Kidney epithelial cell (primary cell): ENCODE measurements around the gene EGFL8. TPM values are rescaled to one million over a fixed set of nuclear protein-coding genes. Genes with fewer than 3 reads are reported as not detected.
"Not testable (repeated sequence)": the region's sequence is repeated elsewhere in the genome, so short reads cannot be mapped to it uniquely, and the experiment has no call there.

Source experiments
- DNase-seq: peaks from one replicate; pipeline ENCODE4 v3.0.0-alpha.2; 2010; ENCODE audit warnings: low read depth
- H3K27me3 ChIP-seq: 2 replicates; pipeline ENCODE4 v1.6.0; 2011; ENCODE audit warnings: low read length; ENCODE audit not compliant: control insufficient read depth, insufficient read depth
- H3K36me3 ChIP-seq: 2 replicates; pipeline ENCODE4 v1.5.1; 2011; ENCODE audit warnings: low read length; ENCODE audit not compliant: control insufficient read depth, insufficient read depth
- H3K4me3 ChIP-seq: 2 replicates; pipeline ENCODE4 v1.5.1; 2011; ENCODE audit warnings: low read depth, mild to moderate bottlenecking, control low read depth, low read length
- total RNA-seq: library from RNA; depleted of rRNA; stranded (reverse); fragments of >200 nt; gene quantifications from 2 replicates; pipeline ENCODE4 v1.2.3, GENCODE V29; 2015
- TF ChIP-seq, protein P1 (sequence below): IDR thresholded peaks from 2 replicates; pipeline ENCODE4 v1.5.1; 2011; ENCODE audit warnings: mild to moderate bottlenecking, moderate library complexity, low read length, control low read depth, inconsistent platforms; ENCODE audit not compliant: insufficient read depth, poor library complexity, severe bottlenecking

EGFL8 gene
- total RNA-seq, 1 donor from 2014 or later = 5.1 TPM

DNA sequence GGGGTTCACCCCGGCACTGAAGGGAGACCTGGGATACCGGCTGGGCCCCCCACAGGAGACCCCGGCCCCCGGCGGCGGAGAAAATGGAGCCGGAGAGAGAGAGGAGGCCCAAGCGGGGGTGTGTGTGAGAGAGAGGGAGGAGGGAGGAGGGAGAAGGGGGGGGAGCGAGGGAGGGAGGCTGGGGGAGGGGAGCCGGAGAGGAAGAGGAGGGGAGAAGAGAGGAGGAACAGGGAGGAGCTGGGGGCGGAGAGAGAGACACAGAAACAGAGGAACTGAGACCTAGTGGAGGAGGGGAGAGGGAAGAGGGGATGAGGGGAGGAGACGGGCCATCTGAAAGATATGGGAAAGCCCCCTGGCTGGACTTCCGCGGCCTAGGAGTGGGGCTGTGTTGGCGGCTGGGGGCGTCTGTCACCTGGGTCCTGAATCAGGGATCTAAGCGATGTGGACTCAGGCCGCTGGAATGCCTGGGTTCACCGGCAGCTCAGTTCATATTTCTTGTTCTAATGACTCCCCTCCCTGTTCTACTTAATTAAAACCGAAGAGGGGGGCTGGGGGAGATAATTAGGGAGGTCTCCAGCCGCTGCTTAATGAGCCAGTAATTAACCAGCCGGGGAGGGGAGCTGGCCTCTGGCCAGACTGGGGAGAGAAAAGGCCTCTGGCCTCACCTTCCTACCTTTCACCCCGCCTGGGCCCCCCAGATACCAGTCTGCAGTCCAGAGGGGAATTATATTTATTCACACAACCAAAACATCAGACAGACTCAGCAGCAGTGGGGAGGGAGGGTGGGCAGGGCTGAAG is 25.9 kb downstream of the EGFL8 start, which contains the start of gene PBX2:
Gene PBX2, minus strand, starts transcription at position 149 of the 798 bp plus-strand sequence. CDS start 287 bp downstream, outside the sequence.
- TF ChIP-seq, protein P1, sequence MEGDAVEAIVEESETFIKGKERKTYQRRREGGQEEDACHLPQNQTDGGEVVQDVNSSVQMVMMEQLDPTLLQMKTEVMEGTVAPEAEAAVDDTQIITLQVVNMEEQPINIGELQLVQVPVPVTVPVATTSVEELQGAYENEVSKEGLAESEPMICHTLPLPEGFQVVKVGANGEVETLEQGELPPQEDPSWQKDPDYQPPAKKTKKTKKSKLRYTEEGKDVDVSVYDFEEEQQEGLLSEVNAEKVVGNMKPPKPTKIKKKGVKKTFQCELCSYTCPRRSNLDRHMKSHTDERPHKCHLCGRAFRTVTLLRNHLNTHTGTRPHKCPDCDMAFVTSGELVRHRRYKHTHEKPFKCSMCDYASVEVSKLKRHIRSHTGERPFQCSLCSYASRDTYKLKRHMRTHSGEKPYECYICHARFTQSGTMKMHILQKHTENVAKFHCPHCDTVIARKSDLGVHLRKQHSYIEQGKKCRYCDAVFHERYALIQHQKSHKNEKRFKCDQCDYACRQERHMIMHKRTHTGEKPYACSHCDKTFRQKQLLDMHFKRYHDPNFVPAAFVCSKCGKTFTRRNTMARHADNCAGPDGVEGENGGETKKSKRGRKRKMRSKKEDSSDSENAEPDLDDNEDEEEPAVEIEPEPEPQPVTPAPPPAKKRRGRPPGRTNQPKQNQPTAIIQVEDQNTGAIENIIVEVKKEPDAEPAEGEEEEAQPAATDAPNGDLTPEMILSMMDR = no peak
- DNase-seq = peak; percentile 65
- Histone ChIP-seq H3K4me3 (peak within 1 kb of the TSS; percentile 71), H3K27me3 (no peaks in the 10 kb centered on the region), H3K36me3 (no peaks in the 10 kb centered on the region)

DNA sequence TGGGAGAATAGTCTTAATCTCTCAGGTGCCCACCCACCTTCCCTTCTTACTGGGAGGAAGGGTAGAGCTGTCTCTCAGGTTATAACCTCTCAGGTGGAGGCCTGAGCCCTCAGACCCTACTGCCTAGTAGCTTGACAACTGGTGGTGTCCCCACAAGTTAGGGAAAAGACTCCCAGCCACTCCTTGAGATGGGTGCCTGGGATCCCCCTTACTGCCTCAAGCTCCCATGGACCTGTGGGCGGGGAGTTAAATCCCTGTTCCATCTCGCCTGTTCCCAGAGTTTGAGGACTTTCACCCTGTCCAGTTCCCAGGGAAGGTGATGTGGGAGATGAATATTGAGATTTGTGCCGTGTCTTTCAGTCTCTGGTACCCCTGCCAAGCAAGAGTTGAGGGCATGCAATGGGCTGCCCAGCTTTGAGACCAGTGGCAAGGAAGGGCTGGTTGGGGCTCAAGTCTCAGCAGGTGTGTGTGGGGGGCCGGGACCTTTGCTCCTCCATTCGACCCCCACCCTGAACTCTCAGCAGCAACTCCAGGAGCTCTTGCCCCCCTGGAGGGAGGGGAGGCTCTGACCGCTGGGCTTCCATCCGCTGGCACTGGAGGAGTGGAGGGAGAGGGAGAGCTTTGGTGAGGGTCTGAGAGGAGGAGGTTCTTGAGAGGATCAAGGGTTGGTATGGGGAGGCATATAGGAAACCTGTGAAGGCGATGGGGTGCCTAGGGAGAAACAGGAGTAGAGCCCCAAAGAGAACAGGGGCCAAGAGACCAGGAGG is 26.7 kb downstream of the EGFL8 start:
- Histone ChIP-seq H3K4me3 (no peak overlapping the region), H3K27me3 (no peaks in the 10 kb centered on the region), H3K36me3 (no peaks in the 10 kb centered on the region)
- DNase-seq = no peak
- TF ChIP-seq, protein P1 = no peak

DNA sequence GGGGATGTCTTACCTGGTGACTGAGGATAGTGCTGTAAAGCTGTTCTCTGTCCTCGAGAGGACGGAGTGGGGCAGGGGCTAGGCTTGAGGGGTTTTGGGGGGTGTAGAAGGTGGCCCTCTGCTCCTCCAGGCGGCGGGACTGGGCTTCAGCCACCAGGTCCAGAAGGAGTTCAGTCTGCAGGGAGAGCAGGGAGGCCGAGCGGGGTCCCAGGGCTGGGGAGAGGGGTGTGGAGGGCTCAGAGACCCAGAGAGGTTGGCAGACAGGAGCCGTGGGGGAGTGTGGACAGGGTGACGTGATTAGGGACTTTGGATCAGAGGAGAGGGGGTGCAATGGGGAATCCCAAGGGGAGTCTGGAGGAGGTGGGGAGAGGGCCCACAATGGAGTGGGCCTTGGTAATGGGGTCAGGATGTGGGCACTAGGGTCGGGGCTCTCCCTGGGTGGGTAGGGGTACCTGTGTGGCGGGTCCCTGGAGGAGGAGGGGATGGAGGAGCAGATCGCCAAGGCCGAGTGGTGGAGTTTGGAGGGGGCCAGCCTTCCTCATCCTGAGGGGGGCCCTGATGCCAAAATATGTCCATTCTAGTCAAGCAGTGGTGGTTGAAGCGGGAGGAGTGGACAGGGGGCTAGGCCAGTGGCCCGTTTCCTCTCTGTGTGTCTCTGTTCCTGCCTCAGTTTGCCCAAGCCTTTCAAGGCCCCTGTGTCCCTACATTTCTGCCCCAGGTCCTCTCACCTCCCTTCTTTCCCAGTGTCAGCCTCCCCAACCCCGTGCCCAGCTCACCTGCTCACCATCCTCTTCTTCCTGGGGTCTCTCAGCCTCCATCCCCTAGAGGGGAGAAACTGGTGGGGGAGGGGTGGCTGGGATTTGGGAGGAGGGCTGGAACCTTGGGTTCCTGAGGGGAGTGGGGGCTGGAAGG is 27.6 kb downstream of the EGFL8 start:
- no peaks in the 10 kb centered on the region for H3K36me3 ChIP-seq
- no peaks in the 10 kb centered on the region for H3K27me3 ChIP-seq
- TF ChIP-seq, protein P1 = no peak
- DNase-seq = no peak
- no peak overlapping the region for H3K4me3 ChIP-seq

DNA sequence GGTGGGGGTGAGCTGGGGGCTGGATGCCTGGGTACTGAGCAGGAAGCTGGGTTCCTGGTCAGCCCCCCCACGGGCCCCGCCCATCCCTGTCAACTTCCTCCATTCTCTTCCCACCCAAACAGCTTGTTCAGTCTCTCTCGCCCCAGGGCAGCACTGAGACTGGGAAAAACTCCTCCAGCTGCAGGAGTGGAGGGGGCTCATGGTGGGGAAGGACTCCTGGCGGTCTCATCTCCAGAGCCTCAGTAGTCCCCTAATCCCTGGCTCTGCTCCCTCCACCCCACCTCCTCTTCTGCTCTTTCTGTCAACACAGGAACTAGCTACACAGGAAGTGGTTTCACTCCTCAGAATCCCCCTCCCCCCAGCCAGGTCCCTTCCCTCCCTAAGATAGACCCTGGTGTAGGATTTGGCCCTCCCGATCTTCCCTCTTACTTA is 28.2 kb downstream of the EGFL8 start, which contains the start of gene GPSM3:
Gene GPSM3, minus strand, starts transcription at position 36 of the 432 bp plus-strand sequence. CDS start 130 bp downstream, outside the sequence.
- Histone ChIP-seq H3K36me3 (no peaks in the 10 kb centered on the region), H3K27me3 (no peaks in the 10 kb centered on the region), H3K4me3 (no peak within 1 kb of the TSS)
- no peak for DNase-seq
- TF ChIP-seq, protein P1 = no peak

DNA sequence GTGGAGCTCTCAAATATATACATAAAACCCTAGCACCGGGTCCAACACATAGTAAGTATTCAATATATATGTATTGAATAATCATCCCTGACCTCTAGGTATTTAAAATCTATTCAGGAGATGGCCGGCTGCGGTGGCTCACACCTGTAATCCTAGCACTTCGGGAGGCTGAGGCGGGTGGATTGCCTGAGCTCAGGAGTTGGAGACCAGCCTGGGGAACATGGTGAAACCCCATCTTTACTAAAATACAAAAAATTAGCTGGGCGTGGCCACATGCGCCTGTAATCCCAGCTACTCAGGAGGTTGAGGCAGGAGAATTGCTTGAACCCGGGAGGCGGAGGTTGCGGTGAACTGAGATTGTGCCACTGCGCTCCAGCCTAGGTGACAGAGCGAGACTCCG is 28.7 kb downstream of the EGFL8 start:
- DNase-seq, H3K27me3 ChIP-seq, H3K4me3 ChIP-seq, H3K36me3 ChIP-seq: not testable (repeated sequence)

DNA sequence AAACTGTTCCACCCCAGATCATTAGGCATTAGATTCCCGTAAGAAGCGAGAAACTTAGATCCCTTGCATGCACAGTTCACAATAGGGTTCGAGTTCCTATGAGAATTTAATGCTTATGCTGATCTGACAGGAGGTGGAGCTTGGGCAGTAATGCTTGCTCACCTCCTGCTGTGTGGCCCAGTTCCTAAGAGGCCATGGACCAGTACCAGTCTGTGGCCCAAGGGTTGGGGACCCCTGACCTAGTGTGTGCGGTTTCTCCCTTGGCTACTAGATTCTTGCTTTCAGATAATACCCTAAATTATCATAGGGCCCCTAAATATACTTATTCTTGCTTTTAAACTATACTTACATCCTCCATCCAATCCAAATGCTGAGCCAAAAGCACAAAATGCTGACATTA is 30.0 kb downstream of the EGFL8 start:
- H3K4me3 ChIP-seq = no peak overlapping the region
- TF ChIP-seq, protein P1 = no peak
- no peaks in the 10 kb centered on the region for H3K27me3 ChIP-seq
- no peak for DNase-seq
- no peaks in the 10 kb centered on the region for H3K36me3 ChIP-seq
